Neural progenitor cell (in vitro differentiated cells): Measurements from ENCODE around the gene BIRC3.

Experiments
- EZH2phosphoT487 ChIP-seq: fragments of 200-600 bp; sonication (generic); IDR thresholded peaks from 2 replicates; pipeline ENCODE4 v1.6.1; 2017; ENCODE audit warnings: antibody characterized with exemption
- TF ChIP-seq, protein P1 (sequence below): fragments of 200-600 bp; sonication (generic); IDR thresholded peaks from 2 replicates; pipeline ENCODE4 v1.5.1; 2017; ENCODE audit warnings: antibody characterized with exemption, mild to moderate bottlenecking

DNA sequence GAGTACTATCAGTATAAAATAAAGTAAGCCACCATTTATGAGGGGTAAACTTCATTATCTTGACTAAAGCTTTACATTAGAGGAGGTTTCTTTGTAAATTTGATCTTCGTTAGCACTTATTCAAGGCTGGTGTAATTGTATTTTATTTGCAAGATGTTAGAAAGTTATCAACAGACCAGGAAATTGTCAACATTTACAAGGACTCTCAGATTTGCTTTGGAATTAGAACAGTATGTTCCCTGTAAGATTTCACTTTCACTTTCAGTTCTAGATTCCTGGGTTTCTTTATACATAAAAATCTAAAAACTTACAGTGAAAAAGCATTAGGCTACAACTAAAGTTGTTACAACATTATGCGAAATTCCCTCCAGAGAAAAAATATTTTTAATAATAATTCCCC lies 4.6 kb upstream of the BIRC3 start:
- TF ChIP-seq, protein P1, sequence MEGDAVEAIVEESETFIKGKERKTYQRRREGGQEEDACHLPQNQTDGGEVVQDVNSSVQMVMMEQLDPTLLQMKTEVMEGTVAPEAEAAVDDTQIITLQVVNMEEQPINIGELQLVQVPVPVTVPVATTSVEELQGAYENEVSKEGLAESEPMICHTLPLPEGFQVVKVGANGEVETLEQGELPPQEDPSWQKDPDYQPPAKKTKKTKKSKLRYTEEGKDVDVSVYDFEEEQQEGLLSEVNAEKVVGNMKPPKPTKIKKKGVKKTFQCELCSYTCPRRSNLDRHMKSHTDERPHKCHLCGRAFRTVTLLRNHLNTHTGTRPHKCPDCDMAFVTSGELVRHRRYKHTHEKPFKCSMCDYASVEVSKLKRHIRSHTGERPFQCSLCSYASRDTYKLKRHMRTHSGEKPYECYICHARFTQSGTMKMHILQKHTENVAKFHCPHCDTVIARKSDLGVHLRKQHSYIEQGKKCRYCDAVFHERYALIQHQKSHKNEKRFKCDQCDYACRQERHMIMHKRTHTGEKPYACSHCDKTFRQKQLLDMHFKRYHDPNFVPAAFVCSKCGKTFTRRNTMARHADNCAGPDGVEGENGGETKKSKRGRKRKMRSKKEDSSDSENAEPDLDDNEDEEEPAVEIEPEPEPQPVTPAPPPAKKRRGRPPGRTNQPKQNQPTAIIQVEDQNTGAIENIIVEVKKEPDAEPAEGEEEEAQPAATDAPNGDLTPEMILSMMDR = no peak
- TF ChIP-seq EZH2phosphoT487 = no peak
